AG09309 (cell line): ENCODE results near the gene IAH1.
"Not testable (repeated sequence)": the region's sequence is repeated elsewhere in the genome, so short reads cannot be mapped to it uniquely, and the experiment has no call there.

Experiments used
- DNase-seq: peaks from one replicate; pipeline ENCODE4 v3.0.0-alpha.2; 2010; ENCODE audit warnings: low read depth
- H3K4me3 ChIP-seq: 2 replicates; pipeline ENCODE4 v1.5.1; 2011; ENCODE audit warnings: mild to moderate bottlenecking, low read depth, low read length, moderate library complexity; ENCODE audit not compliant: control insufficient read depth
- CTCF ChIP-seq: IDR thresholded peaks from 2 replicates; pipeline ENCODE4 v1.5.1; 2011; ENCODE audit warnings: mild to moderate bottlenecking, low read depth, low read length, inconsistent platforms; ENCODE audit not compliant: insufficient read depth, control insufficient read depth; ENCODE audit errors: missing control alignments

The IAH1 gene

GRCh38 chr2:9497017-9497416 lies 22.7 kb downstream of the IAH1 start:
- DNase-seq, result no peak
- TF ChIP-seq CTCF, result no peak

GRCh38 chr2:9498210-9498609 lies 23.9 kb downstream of the IAH1 start:
- no peak for DNase-seq
- H3K4me3 ChIP-seq, result no peak overlapping the region
- no peak for TF ChIP-seq CTCF

More at GRCh38 chr2:9497017-9497416, 22.7 kb downstream of the IAH1 start:
- no peak overlapping the region for H3K4me3 ChIP-seq

- H3K4me3 ChIP-seq, result no peak overlapping the region
- TF ChIP-seq CTCF, result no peak
- no peak for DNase-seq
Measured at GRCh38 chr2:9508931-9509330, 34.6 kb downstream of the IAH1 start.

- DNase-seq, H3K4me3 ChIP-seq: not testable (repeated sequence)
Measured at GRCh38 chr2:9513946-9514345, 39.6 kb downstream of the IAH1 start.

GRCh38 chr2:9517118-9517782 lies 42.9 kb downstream of the IAH1 start:
- no peak overlapping the region for H3K4me3 ChIP-seq
- no peak for TF ChIP-seq CTCF
- DNase-seq, result no peak

GRCh38 chr2:9518163-9518562 lies 43.8 kb downstream of the IAH1 start:
- TF ChIP-seq CTCF, result no peak
- DNase-seq, result no peak
- no peak overlapping the region for H3K4me3 ChIP-seq

GRCh38 chr2:9518780-9519179 lies 44.4 kb downstream of the IAH1 start:
- TF ChIP-seq CTCF, result no peak
- DNase-seq, result no peak
- no peak overlapping the region for H3K4me3 ChIP-seq
